Aorta (tissue), 5 donors: Measurements from ENCODE around the gene PAX5. TPM values are rescaled to one million over a fixed set of nuclear protein-coding genes. Genes with fewer than 3 reads are reported as not detected.
A peak's percentile ranks its signal among the peaks of the same experiment; 100 is the strongest.

Source experiments
- ATAC-seq: fragments of 200-7000 bp; cut with Tn5 transposase; one replicate; pipeline ENCODE4 v1.9.1; 2022; ENCODE audit warnings: moderate library complexity; ENCODE audit not compliant: low FRiP score
- DNase-seq, 2 donors: peaks; one replicate each; pipeline ENCODE4 v3.0.0-alpha.2; 2020
- H3K27ac ChIP-seq, 2 donors: one replicate each; pipeline ENCODE4 v1.5.1; 2013; ENCODE audit warnings: low read length in 2 of 2, mild to moderate bottlenecking in 2 of 2, moderate library complexity in 2 of 2, control low read depth in 1 of 2, inconsistent platforms in 1 of 2, low read depth in 1 of 2
- H3K27me3 ChIP-seq, 2 donors: one replicate each; pipeline ENCODE4 v1.6.1; 2013; ENCODE audit warnings: control low read depth in 1 of 2, low read length in 1 of 2, mild to moderate bottlenecking in 1 of 2, moderate library complexity in 1 of 2; ENCODE audit not compliant: insufficient read depth in 2 of 2, control insufficient read depth in 1 of 2
- H3K36me3 ChIP-seq, 2 donors: one replicate each; pipeline ENCODE4 v1.6.1; 2013; ENCODE audit warnings: control low read depth in 1 of 2, low read length in 1 of 2, mild to moderate bottlenecking in 1 of 2; ENCODE audit not compliant: insufficient read depth in 2 of 2, control insufficient read depth in 1 of 2
- H3K4me1 ChIP-seq, 2 donors: one replicate each; pipeline ENCODE4 v1.6.1; 2013; ENCODE audit warnings: low read length in 2 of 2, control low read depth in 1 of 2, mild to moderate bottlenecking in 1 of 2, moderate library complexity in 1 of 2; ENCODE audit not compliant: insufficient read depth in 2 of 2, control insufficient read depth in 1 of 2
- H3K4me3 ChIP-seq, 2 donors: one replicate each; pipeline ENCODE4 v1.5.1; 2013; ENCODE audit warnings: low read length in 2 of 2, control low read depth in 1 of 2, mild to moderate bottlenecking in 1 of 2
- H3K9me3 ChIP-seq: one replicate; pipeline ENCODE4 v1.6.1; 2013; ENCODE audit warnings: mild to moderate bottlenecking, low read length; ENCODE audit not compliant: control insufficient read depth
- WGBS, 2 donors: extraction: QIAGEN DNeasy Blood & Tissue Kit; methylation state at CpG; one replicate each; pipeline ENCODE4 v1.1.7; 2013; 5-methylcytosine and 5-hydroxymethylcytosine counted together
- intact Hi-C, 2 donors: fragments of 100-400 bp; cut with DNase I; formaldehyde crosslinking; loops; one replicate each; pipeline versions ENCODE4 v1.14.2 to v1.15.0; 2022
- polyA plus RNA-seq, 2 donors: library from polyadenylated mRNA; stranded (reverse); fragments of 200-250 nt; gene quantifications; one replicate each; pipeline ENCODE4 v1.2.3, GENCODE V29; 2013
- total RNA-seq, 2 donors: library from RNA; stranded (reverse); fragmentation: NEBNext Ultra II Directional; extraction: Animal tissue kit (Norgen Biotek cat#: 25700); gene quantifications; one replicate each; pipeline ENCODE4 v1.2.1, GENCODE V29; 2021
- donor health status: healthy with polysubstance abuse.
- donor health status: Bipolar disorder and iron deficiency.
- donor health status: DM: no; HTN: no; CAD: no.
- donor health status: DM: no; HTN: no; CAD: no.
- donor health status: DM: yes; HTN: yes; CAD: no.

The PAX5 gene
- total and polyA plus RNA-seq, 4 donors = under 0.01 to 0.81 (median 0.40) TPM

- no peaks in the 10 kb centered on the region for H3K27me3 ChIP-seq
- no peaks in the 10 kb centered on the region for H3K4me1 ChIP-seq
- DNase-seq (peak in 1 of 2 donors; percentile 15), ATAC-seq (no peak)
- no peak overlapping the region for H3K27ac ChIP-seq
- no peaks in the 10 kb centered on the region for H3K36me3 ChIP-seq
- intact Hi-C loops = no loop called here
- no peaks in the 10 kb centered on the region for H3K9me3 ChIP-seq
- no peak overlapping the region for H3K4me3 ChIP-seq
- 84% methylated on average over 17 of the region's 17 CpGs for WGBS, 2 donors
Measured at GRCh38 chr9:36837431-36838405, 196.3 kb downstream of the PAX5 start.

- H3K4me1 ChIP-seq = no peaks in the 10 kb centered on the region
- no peaks in the 10 kb centered on the region for H3K27me3 ChIP-seq
- ATAC-seq (no peak), DNase-seq (peak in 1 of 2 donors; percentile 9)
- no peak overlapping the region for H3K27ac ChIP-seq
- WGBS, 2 donors = 78 to 90% methylated on average over 6 to 7 of the region's 7 CpGs
- no peaks in the 10 kb centered on the region for H3K36me3 ChIP-seq
- H3K9me3 ChIP-seq = no peaks in the 10 kb centered on the region
- intact Hi-C loops = no loop called here
- no peak overlapping the region for H3K4me3 ChIP-seq
Measured at GRCh38 chr9:36836486-36836885, 197.6 kb downstream of the PAX5 start.

DNA sequence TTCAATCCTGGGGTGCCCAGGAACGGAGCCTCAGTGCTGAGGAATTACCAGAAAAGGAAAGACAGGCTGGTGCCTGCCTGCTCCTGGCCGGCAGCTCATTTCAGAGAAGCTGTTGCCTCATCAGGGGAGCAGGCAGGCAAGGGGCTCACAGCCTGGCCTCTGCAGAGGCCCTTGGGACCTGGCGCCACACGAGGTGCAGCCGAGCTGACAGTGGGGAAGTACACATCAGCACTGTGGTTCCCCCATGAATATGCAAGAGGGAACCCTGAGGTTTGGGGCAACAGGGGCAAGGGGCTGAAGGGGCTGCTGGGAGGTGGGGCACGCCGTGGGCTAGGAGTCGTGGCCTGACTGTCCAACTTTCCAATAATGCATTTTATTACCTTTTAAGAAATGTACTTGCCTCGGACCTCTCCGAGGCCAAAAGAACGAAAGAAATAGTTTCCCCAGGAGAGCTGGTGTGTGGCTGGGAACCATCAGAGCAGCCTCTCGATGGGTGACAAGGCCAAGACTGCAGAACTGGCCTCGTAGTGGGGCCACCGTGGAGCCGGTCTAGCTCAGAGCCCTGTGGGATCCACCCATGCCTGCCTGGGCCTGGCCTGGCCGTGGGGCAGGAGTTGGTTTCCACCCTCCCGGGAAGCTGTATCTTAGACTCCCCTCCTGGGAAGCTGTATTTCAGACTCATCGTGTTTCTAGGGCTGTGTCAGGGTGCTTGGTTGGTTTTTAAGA is 198.6 kb downstream of the PAX5 start:
- no peak overlapping the region for H3K4me3 ChIP-seq
- H3K27me3 ChIP-seq = no peaks in the 10 kb centered on the region
- WGBS, 2 donors = 56 to 65% methylated on average over 18 of the region's 18 CpGs
- ATAC-seq (no peak), DNase-seq (peak in 1 of 2 donors; percentile 22)
- intact Hi-C loops = no loop called here
- H3K27ac ChIP-seq = no peak overlapping the region
- H3K36me3 ChIP-seq = no peaks in the 10 kb centered on the region
- H3K9me3 ChIP-seq = no peaks in the 10 kb centered on the region
- H3K4me1 ChIP-seq = no peaks in the 10 kb centered on the region

DNA sequence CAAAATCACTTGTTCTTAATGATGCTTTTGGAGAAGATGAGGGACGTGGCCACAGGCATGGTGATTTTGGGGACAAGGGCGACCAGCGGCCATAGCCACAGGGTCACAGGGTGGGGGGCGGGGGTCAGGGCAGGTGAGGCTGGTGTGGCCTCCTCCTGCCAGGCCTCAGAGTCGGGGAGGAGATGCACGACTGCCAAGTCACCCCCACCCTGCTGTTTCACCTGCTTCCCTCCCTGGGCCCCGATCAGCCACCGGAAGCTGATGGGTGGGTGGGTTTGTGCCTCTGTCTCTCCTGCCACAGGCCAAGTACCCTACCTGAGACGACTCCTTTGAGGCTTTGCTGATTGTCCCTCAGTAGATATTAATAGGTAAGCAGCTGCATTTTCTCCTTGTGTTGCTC is 199.3 kb downstream of the PAX5 start:
- H3K27me3 ChIP-seq = no peaks in the 10 kb centered on the region
- 77 to 79% methylated on average over 9 of the region's 9 CpGs for WGBS, 2 donors
- no peak overlapping the region for H3K27ac ChIP-seq
- no peaks in the 10 kb centered on the region for H3K36me3 ChIP-seq
- intact Hi-C loops = no loop called here
- ATAC-seq (no peak), DNase-seq (peak in 1 of 2 donors; percentile 9)
- H3K4me1 ChIP-seq = no peaks in the 10 kb centered on the region
- H3K9me3 ChIP-seq = no peaks in the 10 kb centered on the region
- no peak overlapping the region for H3K4me3 ChIP-seq

DNA sequence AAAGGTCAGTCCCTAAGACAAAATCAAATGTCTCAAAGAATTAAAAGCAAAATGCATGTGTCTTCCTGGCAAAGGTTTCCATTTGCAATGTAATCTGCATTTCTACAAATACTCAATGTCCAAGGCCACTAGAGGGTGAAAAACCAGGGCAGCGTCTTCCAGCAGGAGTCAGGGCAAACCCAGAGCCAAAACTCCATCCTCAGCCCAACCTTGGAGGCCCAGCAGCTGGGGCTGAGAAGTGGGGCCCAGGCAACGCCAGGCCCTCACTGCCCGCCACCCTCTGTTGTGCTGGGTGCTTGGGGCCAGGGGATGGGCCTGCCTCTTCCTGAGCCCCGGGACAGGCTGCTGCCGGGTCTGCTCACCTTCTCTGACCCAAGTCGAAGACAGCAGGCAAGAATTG is 200.1 kb downstream of the PAX5 start:
- no peak overlapping the region for H3K4me3 ChIP-seq
- no peaks in the 10 kb centered on the region for H3K9me3 ChIP-seq
- H3K36me3 ChIP-seq = no peaks in the 10 kb centered on the region
- no peak overlapping the region for H3K27ac ChIP-seq
- 71 to 75% methylated on average over 6 of the region's 6 CpGs for WGBS, 2 donors
- DNase-seq = peak in 1 of 2 donors; percentile 15
- intact Hi-C loops = no loop called here
- no peaks in the 10 kb centered on the region for H3K27me3 ChIP-seq
- no peaks in the 10 kb centered on the region for H3K4me1 ChIP-seq
- no peak for ATAC-seq

- no peak overlapping the region for H3K27ac ChIP-seq
- ATAC-seq = no peak
Measured at GRCh38 chr9:36832164-36832795, 201.8 kb downstream of the PAX5 start.

DNA sequence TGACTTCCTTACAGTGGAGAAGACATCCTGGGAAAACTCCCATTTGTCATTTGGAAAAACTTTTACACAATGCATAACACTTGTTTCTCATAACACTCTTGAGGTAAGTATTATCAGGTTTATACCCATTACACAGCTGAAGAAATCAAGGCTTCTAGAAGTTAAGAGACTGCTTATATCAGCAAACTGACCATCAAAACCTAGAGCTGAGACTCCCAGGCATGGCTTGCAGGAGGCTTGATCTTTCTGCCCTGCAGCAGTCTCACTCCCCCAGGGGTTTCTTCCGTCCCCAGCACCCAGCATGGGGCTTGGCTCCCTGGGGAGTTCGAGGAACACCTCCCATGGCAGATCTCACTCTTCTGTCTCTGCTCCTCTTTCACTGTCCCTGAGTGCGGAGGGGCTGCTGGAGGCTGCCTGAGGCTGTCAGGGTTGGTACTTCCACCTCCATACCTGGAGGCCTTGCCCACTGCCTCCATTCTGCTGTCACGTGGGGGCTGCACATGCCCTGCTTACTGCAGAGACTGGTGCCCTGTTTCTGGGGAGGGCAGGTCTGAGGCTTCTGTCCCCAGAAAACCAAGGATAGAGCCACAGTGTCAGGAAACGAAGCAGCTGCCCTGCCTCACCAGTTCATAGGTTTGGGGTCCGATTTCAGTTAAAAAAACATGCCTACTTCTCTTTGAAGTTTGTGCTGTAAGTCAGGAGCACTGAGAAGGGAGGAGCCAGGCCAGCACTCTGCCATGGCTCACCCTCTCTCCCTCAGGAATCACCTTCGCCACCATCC is 202.5 kb downstream of the PAX5 start:
- DNase-seq (no peak), ATAC-seq (no peak)
- Histone ChIP-seq H3K4me1 (no peaks in the 10 kb centered on the region), H3K4me3 (no peak overlapping the region), H3K9me3 (peaks cover 2% of the 10 kb centered on the region), H3K27me3 (no peaks in the 10 kb centered on the region), H3K27ac (no peak overlapping the region), H3K36me3 (no peaks in the 10 kb centered on the region)
- WGBS, 2 donors = 54 to 57% methylated on average over 7 of the region's 7 CpGs
- intact Hi-C loops = no loop called here

More at GRCh38 chr9:36832164-36832795, 201.8 kb downstream of the PAX5 start:
- H3K27me3 ChIP-seq = no peaks in the 10 kb centered on the region
- intact Hi-C loops = no loop called here
- H3K9me3 ChIP-seq = peaks cover 2% of the 10 kb centered on the region
- 69% methylated on average over 16 of the region's 16 CpGs for WGBS, 2 donors
- H3K4me3 ChIP-seq = no peak overlapping the region
- no peak for DNase-seq
- no peaks in the 10 kb centered on the region for H3K4me1 ChIP-seq
- no peaks in the 10 kb centered on the region for H3K36me3 ChIP-seq

GRCh38 chr9:36828611-36829013 is 205.5 kb downstream of the PAX5 start:
- no peaks in the 10 kb centered on the region for H3K36me3 ChIP-seq
- DNase-seq (no peak), ATAC-seq (no peak)
- H3K4me3 ChIP-seq = no peak overlapping the region
- WGBS, 2 donors = 90 to 91% methylated on average over 7 of the region's 7 CpGs
- H3K27ac ChIP-seq = no peak overlapping the region
- no peaks in the 10 kb centered on the region for H3K4me1 ChIP-seq
- intact Hi-C loops = no loop called here
- H3K27me3 ChIP-seq = no peaks in the 10 kb centered on the region
- H3K9me3 ChIP-seq = peaks cover 2% of the 10 kb centered on the region
